GM12873 (cell line): Measurements from ENCODE around the gene DNM3.

Source experiments
- CTCF ChIP-seq: IDR thresholded peaks from 2 replicates; pipeline ENCODE4 v1.5.1; 2012; ENCODE audit warnings: low read depth, mild to moderate bottlenecking, moderate library complexity, low read length, control low read depth; ENCODE audit not compliant: insufficient read depth; ENCODE audit errors: missing control alignments

DNM3 gene

GRCh38 chr1:171922999-171923398 lies 81.7 kb downstream of the DNM3 start:
- TF ChIP-seq CTCF: no peak

- TF ChIP-seq CTCF: no peak
Measured at GRCh38 chr1:171929121-171929520, 87.8 kb downstream of the DNM3 start.

GRCh38 chr1:171931752-171932151 lies 90.5 kb downstream of the DNM3 start:
- TF ChIP-seq CTCF: no peak

- no peak for TF ChIP-seq CTCF
Measured at GRCh38 chr1:171934664-171935063, 93.4 kb downstream of the DNM3 start.

GRCh38 chr1:171935086-171935485 lies 93.8 kb downstream of the DNM3 start:
- no peak for TF ChIP-seq CTCF

- TF ChIP-seq CTCF: no peak
Measured at GRCh38 chr1:171935664-171936063, 94.4 kb downstream of the DNM3 start.

DNA sequence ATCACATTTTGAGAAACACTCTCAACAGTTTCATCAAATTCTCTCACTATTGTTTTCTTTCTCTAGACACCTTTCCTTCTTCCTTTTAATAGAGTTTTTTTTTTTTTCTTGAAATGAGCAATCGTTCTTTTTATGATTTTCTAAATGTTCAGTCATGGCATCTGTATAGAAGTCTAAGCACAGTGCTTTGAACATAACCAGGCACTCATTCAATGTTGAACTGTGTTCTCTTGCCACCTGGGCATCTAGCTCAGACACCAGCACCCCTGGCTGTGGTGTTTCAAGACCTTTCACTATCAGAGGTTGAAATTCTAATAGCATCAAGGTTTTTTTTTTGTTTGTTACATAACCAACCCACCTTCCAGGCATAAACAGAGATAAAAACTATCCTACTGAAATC lies 96.6 kb downstream of the DNM3 start:
- TF ChIP-seq CTCF: no peak
